Calu3 (cell line): ENCODE data around the gene SASH3. TPM values are rescaled to one million over a fixed set of nuclear protein-coding genes. Genes with fewer than 3 reads are reported as not detected.

ENCODE experiments used
- BruUV-seq: library from RNA; stranded (reverse); fragments of 400-500 nt; replicated peaks from 2 replicates; lab custom pipeline; 2021; lab: Mats Ljungman, UMichigan
- CTCF ChIA-PET: fragments of 300-600 bp; sonication (Branson Sonifier 250); formaldehyde crosslinking; loops from one replicate; lab custom pipeline; 2022; ENCODE audit warnings: antibody characterized with exemption; lab: Charles Lee
- DNase-seq: peaks from one replicate; pipeline ENCODE4 v3.0.0; 2022
- H3K27ac Mint-ChIP-seq: one replicate; pipeline ENCODE4 v1.8.0; 2022; ENCODE audit warnings: mixed read lengths; ENCODE audit not compliant: unreplicated experiment
- H3K27me3 Mint-ChIP-seq: one replicate; pipeline ENCODE4 v1.8.0; 2022; ENCODE audit warnings: mixed read lengths; ENCODE audit not compliant: unreplicated experiment
- H3K36me3 Mint-ChIP-seq: one replicate; pipeline ENCODE4 v1.8.0; 2022; ENCODE audit warnings: mild to moderate bottlenecking, moderate library complexity, mixed read lengths; ENCODE audit not compliant: insufficient read depth, unreplicated experiment
- H3K4me1 Mint-ChIP-seq: one replicate; pipeline ENCODE4 v1.8.0; 2022; ENCODE audit warnings: mild to moderate bottlenecking, low read depth, mixed read lengths; ENCODE audit not compliant: unreplicated experiment
- H3K4me3 Mint-ChIP-seq: one replicate; pipeline ENCODE4 v1.8.0; 2022; ENCODE audit warnings: mild to moderate bottlenecking, low read depth, moderate library complexity, mixed read lengths; ENCODE audit not compliant: unreplicated experiment
- H3K9me3 Mint-ChIP-seq: one replicate; pipeline ENCODE4 v1.8.0; 2022; ENCODE audit warnings: low read depth, mixed read lengths; ENCODE audit not compliant: unreplicated experiment
- intact Hi-C: fragments of 100-400 bp; cut with micrococcal nuclease; formaldehyde crosslinking; loops from one replicate; pipeline ENCODE4 v1.10.0; 2022; ENCODE audit not compliant: unreplicated experiment
- total RNA-seq: library from RNA; stranded (reverse); gene quantifications from 2 replicates; pipeline ENCODE4 v1.2.3, GENCODE V29; 2022
- TF ChIP-seq, protein P1 (sequence below): fragments of 200-600 bp; IDR thresholded peaks from one replicate; pipeline ENCODE4 v1.8.0; 2022; ENCODE audit warnings: antibody characterized with exemption; ENCODE audit not compliant: unreplicated experiment

The SASH3 gene
- total RNA-seq, 1 experiment from 2014 or later, result not detected

DNA sequence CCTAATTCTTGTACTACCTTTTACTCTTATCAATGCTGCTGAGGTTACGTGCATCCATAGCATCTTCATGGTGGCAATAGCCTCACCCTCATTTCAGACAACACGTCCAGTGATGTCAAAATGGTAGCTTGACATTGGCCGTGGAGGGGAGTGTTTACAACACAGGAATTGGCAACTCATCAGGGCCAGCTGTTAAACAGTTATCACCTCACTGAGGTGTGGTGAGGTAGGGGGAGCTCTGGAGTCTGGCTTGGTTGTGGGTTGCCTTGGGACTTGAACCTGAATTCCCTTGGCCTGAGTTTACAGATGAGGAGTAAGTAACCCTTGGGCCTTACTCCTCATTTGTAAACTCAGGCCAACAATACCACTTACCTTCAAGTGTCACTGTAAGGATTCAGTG is 10.4 kb downstream of the SASH3 start:
- intact Hi-C loops, result no loop called here
- CTCF ChIA-PET, result interaction anchor here (0.5 kb wide), 1 partner anchor 287 kb away, joined by 4 read pairs; no protein-coding TSS in a partner anchor
- no peaks in the 10 kb centered on the region for H3K4me1 Mint-ChIP-seq
- H3K27me3 Mint-ChIP-seq, result no peaks in the 10 kb centered on the region
- BruUV-seq, result no TSS peak
- no peak for DNase-seq
- TF ChIP-seq, protein P1, sequence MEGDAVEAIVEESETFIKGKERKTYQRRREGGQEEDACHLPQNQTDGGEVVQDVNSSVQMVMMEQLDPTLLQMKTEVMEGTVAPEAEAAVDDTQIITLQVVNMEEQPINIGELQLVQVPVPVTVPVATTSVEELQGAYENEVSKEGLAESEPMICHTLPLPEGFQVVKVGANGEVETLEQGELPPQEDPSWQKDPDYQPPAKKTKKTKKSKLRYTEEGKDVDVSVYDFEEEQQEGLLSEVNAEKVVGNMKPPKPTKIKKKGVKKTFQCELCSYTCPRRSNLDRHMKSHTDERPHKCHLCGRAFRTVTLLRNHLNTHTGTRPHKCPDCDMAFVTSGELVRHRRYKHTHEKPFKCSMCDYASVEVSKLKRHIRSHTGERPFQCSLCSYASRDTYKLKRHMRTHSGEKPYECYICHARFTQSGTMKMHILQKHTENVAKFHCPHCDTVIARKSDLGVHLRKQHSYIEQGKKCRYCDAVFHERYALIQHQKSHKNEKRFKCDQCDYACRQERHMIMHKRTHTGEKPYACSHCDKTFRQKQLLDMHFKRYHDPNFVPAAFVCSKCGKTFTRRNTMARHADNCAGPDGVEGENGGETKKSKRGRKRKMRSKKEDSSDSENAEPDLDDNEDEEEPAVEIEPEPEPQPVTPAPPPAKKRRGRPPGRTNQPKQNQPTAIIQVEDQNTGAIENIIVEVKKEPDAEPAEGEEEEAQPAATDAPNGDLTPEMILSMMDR, result no peak
- no peaks in the 10 kb centered on the region for H3K9me3 Mint-ChIP-seq
- no peak overlapping the region for H3K27ac Mint-ChIP-seq
- no peak overlapping the region for H3K4me3 Mint-ChIP-seq
- H3K36me3 Mint-ChIP-seq, result no peaks in the 10 kb centered on the region

GRCh38 chrX:129790808-129791207 is 11.1 kb downstream of the SASH3 start:
- intact Hi-C loops, result no loop called here
- no peaks in the 10 kb centered on the region for H3K36me3 Mint-ChIP-seq
- no peaks in the 10 kb centered on the region for H3K9me3 Mint-ChIP-seq
- TF ChIP-seq, protein P1, result no peak
- no peaks in the 10 kb centered on the region for H3K27me3 Mint-ChIP-seq
- no peaks in the 10 kb centered on the region for H3K4me1 Mint-ChIP-seq
- BruUV-seq, result no TSS peak
- no peak overlapping the region for H3K27ac Mint-ChIP-seq
- CTCF ChIA-PET, result no interaction called here
- DNase-seq, result no peak
- H3K4me3 Mint-ChIP-seq, result no peak overlapping the region

GRCh38 chrX:129791336-129791735 is 11.6 kb downstream of the SASH3 start:
- Mint-ChIP-seq H3K27me3 (no peaks in the 10 kb centered on the region), H3K27ac (no peak overlapping the region), H3K4me1 (no peaks in the 10 kb centered on the region), H3K9me3 (no peaks in the 10 kb centered on the region), H3K36me3 (no peaks in the 10 kb centered on the region), H3K4me3 (no peak overlapping the region)
- no peak for DNase-seq
- CTCF ChIA-PET, result no interaction called here
- no TSS peak for BruUV-seq
- TF ChIP-seq, protein P1, result no peak
- intact Hi-C loops, result no loop called here

DNA sequence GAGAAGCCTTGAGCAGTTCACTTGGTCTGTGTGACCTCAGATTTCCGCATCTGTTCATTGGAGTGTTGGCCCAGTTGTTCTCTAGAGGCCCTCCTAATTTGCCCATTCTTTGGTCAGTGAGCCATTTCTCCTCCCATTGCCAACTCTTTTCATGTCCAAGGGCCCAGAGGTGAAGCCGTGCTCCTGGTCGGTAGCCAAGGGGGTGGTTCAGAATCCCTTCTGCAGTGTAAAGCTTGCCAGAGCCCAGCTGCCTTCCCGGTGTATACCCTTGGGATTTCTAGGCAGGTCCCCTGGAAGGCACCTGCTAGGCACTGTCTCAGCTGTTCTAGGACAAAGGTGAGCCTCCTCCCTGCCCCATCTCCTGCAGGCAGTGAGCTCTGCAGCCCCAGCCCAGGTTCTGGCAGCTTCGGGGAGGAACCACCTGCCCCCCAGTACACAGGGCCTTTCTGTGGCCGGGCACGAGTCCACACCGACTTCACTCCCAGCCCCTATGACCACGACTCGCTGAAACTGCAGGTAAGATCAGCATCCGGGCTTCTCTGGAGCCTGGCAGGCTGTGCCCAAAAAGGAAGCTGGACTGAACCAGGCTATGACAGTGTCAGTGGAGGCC is 12.3 kb downstream of the SASH3 start:
- intact Hi-C loops, result no loop called here
- no TSS peak for BruUV-seq
- Mint-ChIP-seq H3K9me3 (no peaks in the 10 kb centered on the region), H3K36me3 (no peaks in the 10 kb centered on the region), H3K27me3 (no peaks in the 10 kb centered on the region), H3K4me3 (no peak overlapping the region), H3K4me1 (no peaks in the 10 kb centered on the region), H3K27ac (no peak overlapping the region)
- TF ChIP-seq, protein P1, result no peak
- CTCF ChIA-PET, result no interaction called here
- no peak for DNase-seq
